C4-2B (cell line): ENCODE measurements around the gene ZEB2.

Source experiments
- CTCF ChIP-seq: fragments of 450-650 bp; conservative IDR thresholded peaks from 2 replicates; pipeline ENCODE4 v1.5.1; 2017; ENCODE audit warnings: mild to moderate bottlenecking
- ZFX ChIP-seq: fragments of 450-650 bp; IDR thresholded peaks from 2 replicates; pipeline ENCODE4 v1.6.1; 2017

GRCh38 chr2:144412709-144413108 lies 107.2 kb downstream of the ZEB2 start:
- TF ChIP-seq CTCF (no peak), ZFX (no peak)
